Panc1 (cell line): ENCODE data around the gene SART1. TPM values are rescaled to one million over a fixed set of nuclear protein-coding genes. Genes with fewer than 3 reads are reported as not detected.

ENCODE experiments used
- ATAC-seq: fragments of 200-7000 bp; cut with Tn5 transposase; 2 replicates; pipeline ENCODE4 v1.9.1; 2020; ENCODE audit warnings: mild to moderate bottlenecking, moderate library complexity
- BruUV-seq: library from RNA; stranded (reverse); fragments of 400-500 nt; replicated peaks from 2 replicates; lab custom pipeline; 2021; lab: Mats Ljungman, UMichigan
- CTCF ChIA-PET: fragments of 300-600 bp; sonication (Branson Sonifier 250); formaldehyde crosslinking; loops from one replicate; lab custom pipeline; 2022; ENCODE audit warnings: antibody characterized with exemption; lab: Charles Lee
- POLR2A ChIA-PET: fragments of 300-600 bp; sonication (Branson Sonifier 250); formaldehyde crosslinking; loops from one replicate; lab custom pipeline; 2022; ENCODE audit warnings: antibody characterized with exemption; lab: Charles Lee
- DNase-seq: peaks from one replicate; pipeline ENCODE4 v3.0.0-alpha.2; 2010; ENCODE audit warnings: low read depth, low spot score
- H3K27ac ChIP-seq: 2 replicates; pipeline ENCODE4 v1.5.1; 2011; ENCODE audit warnings: mild to moderate bottlenecking, low read length, inconsistent platforms
- H3K27me3 ChIP-seq: fragments of 200-500 bp; sonication (Bioruptor generic); 2 replicates; pipeline ENCODE4 v1.6.0; 2014; ENCODE audit warnings: low read length, inconsistent platforms; ENCODE audit not compliant: control insufficient read depth, insufficient read depth
- H3K36me3 ChIP-seq: fragments of 200-500 bp; sonication (Bioruptor generic); 2 replicates; pipeline ENCODE4 v1.5.1; 2014; ENCODE audit warnings: inconsistent platforms, mild to moderate bottlenecking, low read length, moderate library complexity; ENCODE audit not compliant: control insufficient read depth, insufficient read depth
- H3K4me1 ChIP-seq: 2 replicates; pipeline ENCODE4 v1.5.1; 2011; ENCODE audit warnings: inconsistent platforms, mild to moderate bottlenecking, low read length, moderate library complexity; ENCODE audit not compliant: control insufficient read depth, insufficient read depth
- H3K4me3 ChIP-seq, 2 experiments: 2 replicates each; pipeline ENCODE4 v1.5.1; 2011 to 2012; ENCODE audit warnings: low read depth in 2 of 2, low read length in 2 of 2, mild to moderate bottlenecking in 2 of 2, inconsistent platforms in 1 of 2, moderate library complexity in 1 of 2
- H3K9me3 ChIP-seq: fragments of 200-500 bp; sonication (Bioruptor generic); 2 replicates; pipeline ENCODE4 v1.5.1; 2014; ENCODE audit warnings: low read depth, mild to moderate bottlenecking, inconsistent platforms, low read length, moderate library complexity; ENCODE audit not compliant: control insufficient read depth, insufficient read depth
- POLR2AphosphoS5 ChIP-seq: IDR thresholded peaks from 2 replicates; pipeline ENCODE4 v1.6.1; 2012; ENCODE audit warnings: mild to moderate bottlenecking, low read depth, low read length, moderate library complexity
- SIN3A ChIP-seq: IDR thresholded peaks from 2 replicates; pipeline ENCODE4 v1.6.1; 2012; ENCODE audit warnings: low read depth, mild to moderate bottlenecking, low read length, moderate library complexity, borderline replicate concordance; ENCODE audit not compliant: insufficient read depth
- TCF7L2 ChIP-seq: IDR thresholded peaks from 2 replicates; pipeline ENCODE4 v1.6.1; 2011; ENCODE audit warnings: mild to moderate bottlenecking, low read depth, low read length, inconsistent platforms
- in situ Hi-C: cut with HindIII; loops from 2 replicates; pipeline ENCODE4 v1.10.0; 2016; ENCODE audit warnings: low sequenced_read_pairs, low pct_unique_long_range_greater_than_20kb
- intact Hi-C: fragments of 100-400 bp; cut with micrococcal nuclease; formaldehyde crosslinking; loops from one replicate; pipeline ENCODE4 v1.10.0; 2022; ENCODE audit not compliant: unreplicated experiment
- total RNA-seq: library from RNA; stranded (reverse); gene quantifications from one replicate; pipeline ENCODE4 v1.2.1, GENCODE V29; 2021; ENCODE audit not compliant: unreplicated experiment
- TF ChIP-seq, protein P1 (sequence below): fragments of 450-650 bp; IDR thresholded peaks from 2 replicates; pipeline ENCODE4 v1.5.1; 2017; ENCODE audit warnings: mild to moderate bottlenecking
- TF ChIP-seq, protein P2 (sequence below), 2 experiments: IDR thresholded peaks; 2 replicates each; pipeline ENCODE4 v1.6.1; 2011 to 2012; ENCODE audit warnings: low read depth in 2 of 2, control low read depth in 1 of 2, low read length in 1 of 2, mild to moderate bottlenecking in 1 of 2, moderate library complexity in 1 of 2; ENCODE audit not compliant: insufficient read depth in 1 of 2

Gene SART1
- total RNA-seq, 1 experiment from 2014 or later, result 76.4 TPM

DNA sequence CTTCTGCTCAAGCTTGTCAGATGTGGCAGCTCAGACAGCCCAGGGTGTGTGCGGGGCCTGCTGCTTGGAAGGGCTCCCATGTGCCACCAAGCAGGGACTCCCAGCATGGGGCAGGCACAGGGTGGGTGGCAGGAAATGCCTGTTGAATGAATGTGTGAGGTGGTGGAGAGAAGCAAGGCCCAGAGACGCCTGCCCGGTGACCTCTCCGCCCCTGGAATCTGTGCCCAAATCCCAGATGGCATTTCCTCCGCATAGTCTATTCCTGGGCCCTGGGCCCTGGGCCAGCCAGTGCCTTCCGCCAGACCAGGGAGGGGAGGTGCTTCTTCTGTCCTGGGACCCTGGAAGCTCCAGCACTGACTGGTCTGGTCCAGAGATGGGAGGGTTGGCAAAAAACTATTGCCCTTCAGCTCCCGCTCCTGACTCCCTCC, 53.9 kb downstream of the SART1 start:
- BruUV-seq, result no TSS peak
- H3K36me3 ChIP-seq, result no peaks in the 10 kb centered on the region
- intact Hi-C loops (no loop called here), in situ Hi-C loops (no loop called here)
- peak overlapping the region; percentile 58 for H3K27ac ChIP-seq
- no peaks in the 10 kb centered on the region for H3K27me3 ChIP-seq
- DNase-seq, result no peak
- TF ChIP-seq, protein P1, sequence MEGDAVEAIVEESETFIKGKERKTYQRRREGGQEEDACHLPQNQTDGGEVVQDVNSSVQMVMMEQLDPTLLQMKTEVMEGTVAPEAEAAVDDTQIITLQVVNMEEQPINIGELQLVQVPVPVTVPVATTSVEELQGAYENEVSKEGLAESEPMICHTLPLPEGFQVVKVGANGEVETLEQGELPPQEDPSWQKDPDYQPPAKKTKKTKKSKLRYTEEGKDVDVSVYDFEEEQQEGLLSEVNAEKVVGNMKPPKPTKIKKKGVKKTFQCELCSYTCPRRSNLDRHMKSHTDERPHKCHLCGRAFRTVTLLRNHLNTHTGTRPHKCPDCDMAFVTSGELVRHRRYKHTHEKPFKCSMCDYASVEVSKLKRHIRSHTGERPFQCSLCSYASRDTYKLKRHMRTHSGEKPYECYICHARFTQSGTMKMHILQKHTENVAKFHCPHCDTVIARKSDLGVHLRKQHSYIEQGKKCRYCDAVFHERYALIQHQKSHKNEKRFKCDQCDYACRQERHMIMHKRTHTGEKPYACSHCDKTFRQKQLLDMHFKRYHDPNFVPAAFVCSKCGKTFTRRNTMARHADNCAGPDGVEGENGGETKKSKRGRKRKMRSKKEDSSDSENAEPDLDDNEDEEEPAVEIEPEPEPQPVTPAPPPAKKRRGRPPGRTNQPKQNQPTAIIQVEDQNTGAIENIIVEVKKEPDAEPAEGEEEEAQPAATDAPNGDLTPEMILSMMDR, result no peak
- TF ChIP-seq, protein P2, sequence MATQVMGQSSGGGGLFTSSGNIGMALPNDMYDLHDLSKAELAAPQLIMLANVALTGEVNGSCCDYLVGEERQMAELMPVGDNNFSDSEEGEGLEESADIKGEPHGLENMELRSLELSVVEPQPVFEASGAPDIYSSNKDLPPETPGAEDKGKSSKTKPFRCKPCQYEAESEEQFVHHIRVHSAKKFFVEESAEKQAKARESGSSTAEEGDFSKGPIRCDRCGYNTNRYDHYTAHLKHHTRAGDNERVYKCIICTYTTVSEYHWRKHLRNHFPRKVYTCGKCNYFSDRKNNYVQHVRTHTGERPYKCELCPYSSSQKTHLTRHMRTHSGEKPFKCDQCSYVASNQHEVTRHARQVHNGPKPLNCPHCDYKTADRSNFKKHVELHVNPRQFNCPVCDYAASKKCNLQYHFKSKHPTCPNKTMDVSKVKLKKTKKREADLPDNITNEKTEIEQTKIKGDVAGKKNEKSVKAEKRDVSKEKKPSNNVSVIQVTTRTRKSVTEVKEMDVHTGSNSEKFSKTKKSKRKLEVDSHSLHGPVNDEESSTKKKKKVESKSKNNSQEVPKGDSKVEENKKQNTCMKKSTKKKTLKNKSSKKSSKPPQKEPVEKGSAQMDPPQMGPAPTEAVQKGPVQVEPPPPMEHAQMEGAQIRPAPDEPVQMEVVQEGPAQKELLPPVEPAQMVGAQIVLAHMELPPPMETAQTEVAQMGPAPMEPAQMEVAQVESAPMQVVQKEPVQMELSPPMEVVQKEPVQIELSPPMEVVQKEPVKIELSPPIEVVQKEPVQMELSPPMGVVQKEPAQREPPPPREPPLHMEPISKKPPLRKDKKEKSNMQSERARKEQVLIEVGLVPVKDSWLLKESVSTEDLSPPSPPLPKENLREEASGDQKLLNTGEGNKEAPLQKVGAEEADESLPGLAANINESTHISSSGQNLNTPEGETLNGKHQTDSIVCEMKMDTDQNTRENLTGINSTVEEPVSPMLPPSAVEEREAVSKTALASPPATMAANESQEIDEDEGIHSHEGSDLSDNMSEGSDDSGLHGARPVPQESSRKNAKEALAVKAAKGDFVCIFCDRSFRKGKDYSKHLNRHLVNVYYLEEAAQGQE (IDR thresholded peaks at IDR 0.05; ENCODE audit: insufficient read depth in 1 of 2, low read depth in 2 of 2, low read length in 1 of 2), result no peak
- TF ChIP-seq SIN3A (no peak), POLR2AphosphoS5 (no peak), TCF7L2 (no peak)
- no peaks in the 10 kb centered on the region for H3K9me3 ChIP-seq
- peak; percentile 69 for ATAC-seq
- no peak overlapping the region for H3K4me3 ChIP-seq
- peaks cover 19% of the 10 kb centered on the region for H3K4me1 ChIP-seq
- ChIA-PET CTCF (no interaction called here), POLR2A (interaction anchor here (0.5 kb wide), 1 partner anchor 135 kb away, joined by 5 read pairs; no protein-coding TSS in a partner anchor)

DNA sequence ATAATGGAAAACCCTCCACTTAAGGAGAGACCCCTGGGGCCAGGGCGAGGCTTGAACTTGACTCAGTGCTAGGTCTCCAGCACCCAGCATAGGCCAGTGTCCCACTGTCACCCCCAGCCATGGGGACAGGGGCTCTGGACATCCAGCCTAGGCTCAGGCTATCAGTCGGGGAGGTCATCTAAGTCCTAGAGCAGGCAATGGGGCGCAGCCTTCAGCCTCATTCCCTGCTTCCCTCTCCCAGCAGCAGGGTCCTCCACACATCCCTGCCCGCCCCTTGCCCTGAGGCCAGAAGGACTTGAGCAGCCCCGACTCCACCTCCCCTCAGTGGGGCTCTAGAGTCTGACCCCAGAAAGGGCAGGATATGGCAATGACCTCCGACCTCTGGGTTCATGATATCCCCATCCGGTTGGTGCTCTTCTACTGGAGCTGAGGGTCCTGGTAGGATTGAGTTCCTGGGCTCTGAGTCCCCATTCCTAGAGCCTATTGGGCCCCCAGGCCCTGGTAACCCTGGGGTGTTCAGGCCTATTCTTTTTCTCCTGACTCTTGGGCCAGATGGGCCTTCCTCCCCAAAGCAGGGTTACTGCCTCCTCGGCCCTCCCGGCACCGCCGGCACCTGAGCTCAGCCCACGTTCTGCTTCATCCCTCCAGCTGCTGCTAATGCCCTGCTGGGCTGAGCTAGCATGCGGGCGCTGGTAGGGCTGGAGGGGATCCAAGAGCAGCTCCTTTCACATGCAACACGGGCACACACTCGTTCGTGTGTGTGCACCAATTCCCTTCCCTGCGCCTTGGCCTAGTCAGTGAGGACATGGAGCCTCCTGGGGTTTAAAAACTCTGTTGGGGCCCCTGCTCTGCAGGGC, 54.6 kb downstream of the SART1 start:
- no peaks in the 10 kb centered on the region for H3K9me3 ChIP-seq
- CTCF ChIA-PET, result no interaction called here
- in situ Hi-C loops, result no loop called here
- no peaks in the 10 kb centered on the region for H3K27me3 ChIP-seq
- intact Hi-C loops, result no loop called here
- POLR2A ChIA-PET, result interaction anchor here (0.5 kb wide), 1 partner anchor 136 kb away, joined by 5 read pairs; no protein-coding TSS in a partner anchor
- TF ChIP-seq, protein P1, result no peak
- TF ChIP-seq TCF7L2 (no peak), SIN3A (no peak), POLR2AphosphoS5 (no peak)
- TF ChIP-seq, protein P2 (IDR thresholded peaks at IDR 0.05; ENCODE audit: insufficient read depth in 1 of 2, low read depth in 2 of 2, low read length in 1 of 2), result no peak
- ATAC-seq (no peak), DNase-seq (no peak)
- H3K36me3 ChIP-seq, result no peaks in the 10 kb centered on the region
- no TSS peak for BruUV-seq
- no peak overlapping the region for H3K4me3 ChIP-seq
- peak overlapping the region; percentile 25 for H3K27ac ChIP-seq
- H3K4me1 ChIP-seq, result peaks cover 22% of the 10 kb centered on the region
